ENCODE data around the gene ZNF318. TPM values are rescaled to one million over a fixed set of nuclear protein-coding genes. Genes with fewer than 3 reads are reported as not detected.

ZNF318 gene
- total and polyA plus RNA-seq, 2 donors (not counting 3 experiments of a cell fraction or from before 2014, with no cell fraction given): 7.1 to 13.6 TPM

DNA sequence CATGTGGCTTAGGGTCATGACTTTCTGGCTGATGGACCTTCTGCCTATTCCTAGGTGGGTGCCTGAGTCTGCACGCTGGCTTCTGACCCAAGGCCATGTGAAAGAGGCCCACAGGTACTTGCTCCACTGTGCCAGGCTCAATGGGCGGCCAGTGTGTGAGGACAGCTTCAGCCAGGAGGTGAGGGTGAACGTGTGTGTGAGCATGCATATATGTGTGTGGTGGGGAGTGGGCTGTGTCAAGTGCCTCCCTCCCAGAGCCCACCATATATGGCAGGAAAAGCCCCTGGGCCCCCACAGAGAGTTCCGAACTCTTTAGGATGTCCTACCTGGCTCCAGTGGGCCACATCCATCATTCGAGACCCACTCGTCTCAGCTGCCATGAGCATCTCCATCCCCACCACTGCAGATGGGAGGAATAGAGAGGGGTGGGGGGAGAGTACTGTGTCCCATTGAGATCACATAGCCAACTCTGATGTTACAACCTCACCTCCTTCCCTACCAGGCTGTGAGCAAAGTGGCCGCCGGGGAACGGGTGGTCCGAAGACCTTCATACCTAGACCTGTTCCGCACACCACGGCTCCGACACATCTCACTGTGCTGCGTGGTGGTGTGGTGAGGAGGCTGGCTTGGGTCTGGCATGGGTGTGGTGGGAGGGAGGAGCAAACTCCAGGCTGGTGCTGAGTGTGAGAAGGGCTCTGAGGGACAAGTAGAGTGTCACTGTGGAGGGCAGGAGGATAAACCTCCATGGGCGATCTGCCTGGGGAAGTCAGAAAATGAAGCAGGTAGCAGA lies 68.2 kb downstream of the ZNF318 start:
- dilution Hi-C loops (cut with MboI; ENCODE audit: extremely low pct_ligation_motif_present, low sequenced_read_pairs): no loop called here
- TF ChIP-seq FOS (IDR thresholded peaks at IDR 0.05; ENCODE audit: borderline replicate concordance, insufficient read depth, low read length) (no peak), JUN (IDR thresholded peaks at IDR 0.05; ENCODE audit: borderline replicate concordance, insufficient read depth, insufficient read length, low read depth) (no peak), POLR2AphosphoS5 (IDR thresholded peaks at IDR 0.05; ENCODE audit: insufficient read depth, low read depth, low read length) (no peak), GATA2 (IDR thresholded peaks at IDR 0.05; ENCODE audit: insufficient read depth, insufficient read length, low read depth, low read length) (no peak), EZH2 (IDR thresholded peaks at IDR 0.05; ENCODE audit: borderline replicate concordance, low read depth, low read length, severe bottlenecking) (no peak), CTCF (IDR thresholded peaks at IDR 0.05; ENCODE audit: extremely low read depth in 1 of 2, insufficient read depth in 1 of 2, low read depth in 1 of 2, low read length in 2 of 2) (no peak)
- TF ChIP-seq, protein P1, sequence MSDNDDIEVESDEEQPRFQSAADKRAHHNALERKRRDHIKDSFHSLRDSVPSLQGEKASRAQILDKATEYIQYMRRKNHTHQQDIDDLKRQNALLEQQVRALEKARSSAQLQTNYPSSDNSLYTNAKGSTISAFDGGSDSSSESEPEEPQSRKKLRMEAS (IDR thresholded peaks at IDR 0.05; ENCODE audit: insufficient read depth, insufficient read length): no peak
- no peak for FAIRE-seq

More for the DNA sequence above, 68.2 kb downstream of the ZNF318 start:
- no peak overlapping the region for H3K4me2 ChIP-seq (ENCODE audit: insufficient read depth, low read length)
- ChIA-PET POLR2A (no interaction called here), CTCF (interaction anchor here (1.4 to 1.5 kb wide), 2 partner anchors 12 to 19 kb away, joined by 3 read pairs; no protein-coding TSS in a partner anchor)
- H3K9me1 ChIP-seq (replicated peaks; ENCODE audit: control insufficient read depth, extremely low read depth, insufficient read depth, low read length): no peaks in the 10 kb centered on the region
- DNase-seq (ENCODE audit: low read depth, low spot score): no peak
- BruUV-seq (replicated peaks): no TSS peak
- H3K27ac ChIP-seq (ENCODE audit: insufficient read depth, low read depth, low read length): no peak overlapping the region
- no peak overlapping the region for H2AFZ ChIP-seq (ENCODE audit: low read depth, low read length)
- H3K4me3 ChIP-seq (replicated peaks in 1 of 3; ENCODE audit: insufficient read depth in 1 of 3, low read depth in 1 of 3, low read length in 3 of 3): no peak overlapping the region
- H3K9ac ChIP-seq (replicated peaks; ENCODE audit: extremely low read depth, insufficient read depth, low read length): no peak overlapping the region
- intact Hi-C loops (cut with micrococcal nuclease): no loop called here
- no peaks in the 10 kb centered on the region for H3K36me3 ChIP-seq (ENCODE audit: control insufficient read depth in 2 of 2, extremely low read depth in 1 of 2, insufficient read depth in 2 of 2, low read length in 2 of 2)
- no peaks in the 10 kb centered on the region for H3K4me1 ChIP-seq (ENCODE audit: control insufficient read depth, extremely low read depth, insufficient read depth, low read length)
- H3K9me3 ChIP-seq (replicated peaks; ENCODE audit: control insufficient read depth, insufficient read depth, low read length): no peaks in the 10 kb centered on the region
- peaks cover 0 to 13% of the 10 kb centered on the region in 2 experiments for H3K27me3 ChIP-seq (ENCODE audit: control insufficient read depth in 2 of 2, insufficient read depth in 2 of 2, low read length in 2 of 2)
- no peaks in the 10 kb centered on the region for H4K20me1 ChIP-seq (replicated peaks; ENCODE audit: control insufficient read depth, extremely low read depth, insufficient read depth, low read length)
- no peaks in the 10 kb centered on the region for H3K79me2 ChIP-seq (ENCODE audit: control insufficient read depth, insufficient read depth, low read length)
